Activated CD4-positive, CD25-positive, alpha-beta regulatory T cell treated with anti-CD3 and anti-CD28 coated beads, Interleukin-2, amount 50 U/mL, for 16 hours (primary cell): ENCODE data around the gene LRFN2.

Experiments used
- DNase-seq: peaks from one replicate; pipeline ENCODE4 v3.0.0-alpha.2; 2020; ENCODE audit warnings: low read depth, low spot score

The LRFN2 gene

DNA sequence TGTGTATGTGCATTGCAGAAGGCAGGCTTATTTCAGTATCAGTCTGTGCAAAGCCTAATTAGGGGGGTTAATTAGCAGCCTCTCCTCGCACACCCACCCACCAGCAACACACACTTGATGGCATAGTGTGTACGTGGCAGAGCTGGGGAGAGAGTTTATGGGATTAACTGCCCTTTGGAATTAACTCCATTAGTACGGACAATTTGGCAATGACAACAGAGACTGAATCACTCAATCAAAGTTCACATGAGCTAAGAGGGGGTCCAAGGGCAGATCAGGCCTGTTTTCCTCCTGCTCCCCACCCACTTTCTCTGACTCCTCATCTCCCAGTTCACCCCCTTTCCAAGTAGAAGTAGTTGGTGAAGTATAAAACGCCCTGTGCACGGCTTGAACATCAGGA is 69.5 kb downstream of the LRFN2 start:
- DNase-seq, result no peak

DNA sequence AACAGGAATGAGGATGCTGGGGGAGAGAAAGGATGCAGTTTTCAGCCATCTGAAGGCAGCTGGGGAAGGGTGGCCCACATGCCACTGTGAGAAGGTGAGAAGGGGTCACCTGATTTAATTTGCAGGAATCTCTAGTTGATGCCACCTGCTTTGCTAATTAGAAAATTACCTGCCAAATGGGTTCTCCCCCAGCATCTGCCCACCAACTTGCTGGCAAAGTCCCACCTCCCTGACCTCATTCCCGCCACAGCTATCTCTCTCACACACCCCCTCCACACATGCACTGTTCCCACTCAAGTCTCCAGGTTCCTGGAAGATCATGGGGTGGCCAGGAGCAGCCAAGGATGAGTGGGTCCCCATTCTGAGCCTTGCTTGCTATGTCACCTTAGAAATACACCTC is 70.7 kb downstream of the LRFN2 start:
- DNase-seq, result no peak

DNA sequence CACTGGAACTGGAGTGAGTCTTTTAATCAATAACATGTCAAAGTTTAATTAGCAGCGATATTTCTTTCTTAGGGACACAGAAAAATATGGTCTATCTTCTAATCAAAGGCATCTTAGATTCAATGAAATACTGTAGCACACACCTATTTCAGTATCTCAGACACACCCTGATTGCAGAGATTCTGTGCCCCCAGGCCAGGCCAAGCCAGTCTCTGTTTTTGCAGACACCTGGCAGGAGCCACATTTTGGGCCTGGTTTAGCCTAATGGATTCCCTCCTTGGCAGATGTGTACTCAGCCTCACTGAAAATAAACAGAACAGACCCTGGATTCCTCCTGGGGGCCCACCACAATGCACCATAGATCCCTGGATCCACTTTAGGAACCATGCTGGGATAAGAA is 74.8 kb downstream of the LRFN2 start:
- no peak for DNase-seq

DNA sequence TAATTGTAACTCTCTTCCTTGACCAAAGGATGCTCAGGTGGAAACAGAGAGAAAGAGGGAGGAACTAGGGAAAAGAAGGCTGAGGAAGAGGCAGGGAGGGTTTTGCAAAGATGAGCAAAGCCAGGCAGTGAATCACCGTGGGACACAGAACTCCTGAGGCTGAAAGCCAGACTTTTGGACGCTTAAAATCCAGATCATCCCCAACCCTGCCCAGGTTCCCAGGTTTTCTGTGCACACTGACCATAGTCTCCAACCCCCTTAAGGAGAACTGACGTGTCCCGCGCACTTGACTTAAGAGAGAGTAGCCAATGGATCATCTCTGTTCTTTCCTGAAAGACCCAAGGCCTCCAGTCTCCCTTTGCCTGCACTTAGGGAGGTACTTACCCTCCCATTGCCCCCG is 75.3 kb downstream of the LRFN2 start:
- DNase-seq, result no peak

DNA sequence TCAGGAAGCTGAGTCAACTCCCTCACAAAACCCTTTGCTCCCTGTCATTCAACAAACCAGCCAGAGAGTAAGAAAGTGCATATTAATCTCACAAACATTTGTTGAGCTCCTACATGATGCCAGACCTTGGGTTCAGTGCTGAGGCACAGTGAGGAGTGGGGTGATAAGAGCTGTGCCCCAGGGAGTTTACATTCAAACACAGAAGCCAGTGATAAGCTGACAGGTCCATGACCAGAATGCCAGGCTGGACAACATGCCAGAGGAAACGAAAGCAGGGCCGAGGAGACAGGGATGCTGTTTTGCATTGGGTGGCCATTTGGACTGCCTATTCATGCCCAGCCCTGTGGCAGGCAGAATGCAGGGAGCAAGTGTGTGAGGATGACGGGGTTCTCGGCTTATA is 76.7 kb downstream of the LRFN2 start:
- no peak for DNase-seq

DNA sequence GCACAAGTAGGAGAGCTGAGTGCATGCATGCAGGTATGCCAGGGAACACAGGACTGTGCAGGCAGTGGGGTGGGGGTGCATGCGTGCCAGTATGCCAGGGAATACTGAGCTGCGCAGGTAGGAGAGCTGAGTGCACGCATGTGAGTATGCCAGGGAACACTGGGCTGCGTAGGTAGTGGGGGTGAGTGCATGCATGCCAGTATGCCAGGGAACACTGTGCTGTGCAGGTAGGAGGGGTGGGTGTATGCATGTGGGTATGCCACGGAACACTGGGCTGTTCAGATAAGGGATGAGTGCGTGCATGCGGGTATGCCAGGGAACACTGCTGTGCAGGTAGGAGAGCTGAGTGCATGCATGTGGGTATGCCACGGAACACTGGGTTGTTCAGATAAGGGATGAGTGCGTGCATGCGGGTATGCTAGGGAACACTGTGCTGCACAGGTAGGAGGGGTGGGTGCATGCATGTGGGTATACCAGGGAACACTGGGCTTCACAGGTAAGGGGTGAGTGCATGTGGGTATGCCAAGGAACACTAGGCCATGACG is 77.4 kb downstream of the LRFN2 start:
- DNase-seq, result no peak

DNA sequence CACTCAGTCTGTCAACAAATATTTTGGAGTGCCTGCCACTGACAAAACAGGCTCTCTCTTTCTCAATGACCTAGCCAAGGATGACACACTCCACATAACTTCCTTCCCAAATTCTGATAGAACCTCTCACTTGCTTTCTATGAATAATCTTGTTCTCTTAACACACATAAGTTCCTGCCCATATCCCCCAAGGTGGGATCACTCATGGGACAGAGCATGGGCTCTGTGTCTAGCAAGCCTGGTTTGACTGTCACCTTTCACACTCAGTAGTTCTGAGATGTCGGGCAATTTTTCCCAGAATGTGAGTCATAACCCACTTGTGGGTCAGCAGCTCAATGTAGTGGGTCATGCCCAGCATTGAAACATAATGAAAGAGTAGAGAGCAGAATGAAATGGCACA is 78.1 kb downstream of the LRFN2 start:
- DNase-seq, result no peak

DNA sequence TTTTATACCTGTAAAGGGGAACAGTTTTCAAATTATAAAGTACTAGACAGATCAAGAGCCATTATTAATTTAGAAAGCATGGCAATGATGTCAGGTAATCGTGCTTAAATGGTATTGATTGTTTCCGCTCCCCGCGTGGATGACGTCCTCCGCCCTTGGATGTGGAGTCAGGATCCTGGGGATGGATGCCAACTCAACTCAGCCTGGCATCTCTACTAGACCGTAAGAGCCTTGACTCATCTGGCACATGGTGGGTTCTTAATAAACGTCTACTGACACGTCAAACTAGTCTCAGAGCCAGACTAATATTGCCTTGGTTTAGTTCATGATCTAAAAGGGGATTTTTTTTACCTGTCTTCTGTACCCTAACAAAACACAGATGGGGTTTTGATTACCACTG is 80.2 kb downstream of the LRFN2 start:
- DNase-seq, result no peak

DNA sequence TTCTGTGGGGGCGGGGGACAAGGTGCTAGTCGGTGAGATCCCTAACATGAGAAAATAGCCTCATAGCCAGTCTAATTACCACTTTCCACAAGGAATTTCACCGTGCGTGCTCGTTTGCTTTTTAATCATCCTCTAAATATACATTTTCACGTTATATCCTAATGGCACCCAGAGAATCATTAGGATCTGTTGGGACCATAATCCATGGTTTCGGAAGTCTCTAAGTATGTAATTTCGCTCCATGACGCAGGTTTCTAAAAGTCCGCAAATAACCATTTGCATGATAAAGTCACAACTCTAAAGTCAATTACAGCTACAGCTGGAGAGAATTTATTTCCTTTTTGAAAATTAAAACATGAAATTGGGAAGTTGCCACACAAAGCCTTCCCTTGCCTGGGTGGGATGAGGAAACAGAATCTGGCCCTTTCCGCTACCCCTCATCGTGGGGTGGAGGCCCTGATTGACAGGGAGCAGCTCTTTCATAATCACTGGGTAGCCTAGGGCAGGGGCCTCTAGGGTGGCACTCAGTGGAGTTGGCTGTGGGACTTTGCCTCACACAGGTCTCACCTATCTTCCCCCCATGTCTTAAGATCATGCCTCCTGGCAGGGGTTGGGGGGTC is 81.9 kb downstream of the LRFN2 start:
- no peak for DNase-seq

DNA sequence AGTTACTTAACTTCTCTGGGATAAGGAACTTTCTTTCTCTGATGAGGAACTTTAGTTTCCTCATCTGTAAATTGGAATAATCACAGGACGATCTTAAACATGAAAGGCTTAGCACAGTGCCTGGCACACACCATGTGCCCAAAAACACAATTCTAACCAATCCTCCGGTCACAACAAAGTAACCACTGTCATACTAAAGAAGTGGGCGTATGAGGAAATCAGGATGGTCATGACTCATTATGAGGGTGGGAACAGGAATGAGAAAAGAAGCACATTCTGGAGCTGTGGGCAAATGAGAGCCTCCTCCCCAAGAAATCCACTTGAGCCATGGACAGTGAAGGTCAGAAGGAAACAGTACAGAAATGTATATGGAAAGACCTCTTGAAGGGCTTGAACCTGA is 82.9 kb downstream of the LRFN2 start:
- DNase-seq, result no peak

DNA sequence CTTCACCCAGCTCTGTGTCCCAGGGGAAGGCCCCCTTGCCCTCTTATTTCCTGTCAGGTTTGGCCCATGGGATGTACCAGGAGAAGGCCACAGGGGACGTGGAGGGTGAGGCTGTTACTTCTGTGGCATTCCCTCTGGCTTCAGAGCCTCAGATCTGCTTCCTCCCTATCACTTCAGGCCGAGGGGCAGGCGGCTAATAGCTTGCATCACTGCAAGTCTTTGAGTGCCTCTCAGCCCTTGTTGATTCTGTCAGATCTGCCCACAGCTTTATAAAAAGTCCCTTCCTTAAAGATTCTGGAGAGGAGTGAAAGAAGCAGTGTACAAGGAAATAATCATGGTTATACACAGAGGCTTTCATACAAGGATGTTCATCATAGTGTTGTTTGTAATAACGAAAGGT is 86.9 kb downstream of the LRFN2 start:
- no peak for DNase-seq

DNA sequence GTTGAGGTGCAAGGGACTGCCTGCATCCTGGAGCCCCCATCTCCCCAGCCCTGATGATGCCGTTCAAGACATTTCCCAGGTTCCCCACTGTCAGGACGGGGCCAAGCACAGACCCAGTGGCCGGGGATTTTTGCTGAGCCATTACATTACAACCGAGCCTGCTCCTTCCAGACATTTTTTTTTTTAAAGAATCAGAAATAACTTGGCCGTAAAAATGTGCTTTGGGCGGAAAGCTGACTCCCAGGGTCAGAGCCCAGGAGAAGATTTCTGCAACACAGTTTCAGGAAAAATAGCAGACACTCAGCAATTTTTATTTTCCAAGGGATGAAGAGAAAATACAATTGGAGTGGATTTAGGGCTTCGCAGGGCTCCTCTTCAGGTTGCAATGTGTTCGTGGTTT is 87.9 kb downstream of the LRFN2 start:
- DNase-seq, result no peak

DNA sequence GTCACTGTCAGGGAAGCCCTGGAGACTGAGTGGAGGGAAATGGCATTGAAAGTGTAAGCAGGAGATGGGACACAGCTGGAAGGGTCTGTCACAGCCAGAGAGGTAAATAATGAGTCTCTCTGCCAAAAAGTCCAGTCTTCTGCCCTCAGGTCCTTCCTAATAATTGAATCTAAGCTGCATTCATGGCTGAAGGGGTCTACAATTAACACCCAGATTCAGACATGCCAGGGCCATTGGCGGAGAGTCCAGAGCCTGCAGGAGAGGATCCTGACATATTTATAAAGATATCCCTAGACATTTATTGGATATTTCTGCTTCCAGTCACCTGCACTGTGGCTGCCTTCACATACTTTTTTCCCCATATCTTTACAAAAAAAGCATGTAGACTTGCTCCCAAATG is 89.0 kb downstream of the LRFN2 start:
- DNase-seq, result no peak

DNA sequence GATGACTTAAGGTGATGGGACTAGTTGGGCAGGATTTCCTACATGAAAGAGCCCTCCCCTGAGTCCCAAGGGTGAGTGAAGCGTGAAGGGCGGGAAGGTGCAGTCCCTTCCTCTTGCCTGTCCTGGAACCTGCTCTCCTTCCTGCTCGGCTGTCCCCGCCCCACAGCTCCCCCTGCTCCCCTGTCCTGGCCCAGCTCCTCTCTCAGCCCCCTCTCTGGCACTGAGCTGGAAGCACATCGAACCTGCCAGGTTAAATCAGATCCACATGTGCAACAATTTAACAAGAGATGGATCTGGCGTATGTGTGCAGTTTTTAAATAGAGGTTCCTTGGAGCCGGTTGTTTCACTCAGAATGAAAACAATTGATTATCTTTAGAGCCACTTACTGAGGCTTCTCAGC is 95.0 kb downstream of the LRFN2 start:
- no peak for DNase-seq

DNA sequence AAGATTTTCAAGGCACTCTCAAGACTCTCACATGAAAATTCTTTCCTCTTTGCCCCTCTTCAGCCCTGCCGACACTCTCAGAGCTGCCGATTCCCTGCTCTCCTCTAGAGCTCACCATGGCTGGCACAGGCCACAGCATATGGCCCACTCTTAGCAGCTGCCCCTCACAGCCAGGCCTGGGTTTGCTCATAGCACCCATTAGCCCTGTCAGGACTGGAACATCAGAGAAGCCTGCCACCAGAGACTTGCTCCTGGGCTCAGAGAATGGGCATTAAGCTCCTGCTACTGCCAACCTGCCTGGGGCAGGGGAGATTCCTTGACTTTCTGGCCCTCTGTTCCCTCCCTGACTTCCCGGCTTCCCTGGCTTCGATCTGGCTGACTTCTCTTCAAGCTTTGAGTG is 96.7 kb downstream of the LRFN2 start:
- no peak for DNase-seq

DNA sequence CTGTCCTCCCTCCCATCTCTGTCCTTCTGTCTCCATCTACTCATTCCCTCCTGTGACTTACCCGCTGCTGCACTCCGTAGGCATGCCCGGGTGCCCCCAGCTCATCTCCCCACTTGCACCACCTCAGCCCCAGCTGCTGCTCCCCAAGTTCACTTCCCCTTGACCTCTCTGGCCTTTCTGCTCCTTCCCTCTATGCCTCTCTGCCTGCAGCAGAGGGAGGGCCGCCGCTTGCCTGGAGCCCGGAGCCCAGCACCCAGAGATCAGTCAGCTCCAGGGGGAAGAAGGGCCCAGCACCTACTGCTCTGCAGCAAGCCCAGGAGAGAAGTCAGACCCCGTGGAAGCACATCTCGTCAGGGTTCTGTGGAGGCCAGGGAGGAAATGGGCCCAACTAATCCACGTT is 97.4 kb downstream of the LRFN2 start:
- DNase-seq, result no peak

DNA sequence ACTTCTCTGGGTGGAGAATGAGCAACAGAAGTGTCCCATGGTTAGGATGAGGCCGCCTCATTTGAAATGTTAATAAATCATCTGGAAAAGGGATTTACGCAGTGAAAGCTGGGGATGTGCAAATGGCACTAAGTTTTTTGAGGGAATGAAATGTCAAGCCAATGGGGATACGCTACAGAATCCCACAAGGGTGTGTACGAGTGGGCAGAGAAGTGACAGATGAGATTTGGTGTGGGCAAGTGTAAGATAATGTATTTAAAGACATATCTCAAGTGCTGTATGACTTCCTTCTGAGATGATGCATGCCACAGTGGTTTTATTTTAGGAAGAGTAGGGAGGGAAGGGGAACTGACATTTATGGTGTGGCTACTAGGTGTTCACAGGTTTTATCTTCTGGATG is 100.6 kb downstream of the LRFN2 start:
- no peak for DNase-seq

DNA sequence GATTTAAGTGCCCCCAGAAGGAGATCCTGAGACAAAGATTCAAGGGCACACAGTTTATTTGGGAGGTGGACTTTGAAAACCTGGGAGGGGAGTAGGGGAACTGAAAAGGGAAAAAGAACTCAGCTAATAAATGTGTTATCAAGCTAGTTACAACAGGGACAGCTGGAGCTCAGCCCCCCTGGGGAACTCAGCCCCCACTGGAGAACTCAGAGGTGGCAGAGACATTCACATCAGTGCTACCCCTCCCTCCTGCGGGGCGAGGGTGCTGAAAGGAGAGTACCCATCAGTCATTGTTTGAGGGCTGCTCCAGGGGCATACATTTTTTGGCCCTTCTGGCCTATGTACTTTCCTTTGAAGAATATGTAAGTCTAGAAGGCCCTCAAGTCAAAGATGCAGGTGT is 101.4 kb downstream of the LRFN2 start:
- no peak for DNase-seq

DNA sequence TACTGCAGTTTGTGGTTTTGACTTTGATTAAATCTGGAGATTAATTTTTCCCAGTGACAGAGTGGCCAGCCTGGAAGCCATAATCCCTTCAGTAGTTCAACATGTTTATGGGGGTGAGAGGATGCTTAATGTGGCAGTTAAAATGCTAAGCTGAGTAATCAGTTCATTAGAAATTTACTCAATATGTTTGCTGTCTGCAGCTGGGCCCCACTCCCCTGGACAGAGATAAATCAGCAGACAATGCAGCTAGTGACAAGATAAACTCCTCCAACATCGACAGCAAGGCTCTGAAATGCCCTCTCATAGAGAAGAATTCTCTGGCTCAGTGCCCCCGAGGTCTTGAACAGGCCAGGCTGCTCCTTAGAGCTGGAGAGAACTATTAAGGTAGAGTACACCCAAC is 101.9 kb downstream of the LRFN2 start:
- DNase-seq, result no peak

DNA sequence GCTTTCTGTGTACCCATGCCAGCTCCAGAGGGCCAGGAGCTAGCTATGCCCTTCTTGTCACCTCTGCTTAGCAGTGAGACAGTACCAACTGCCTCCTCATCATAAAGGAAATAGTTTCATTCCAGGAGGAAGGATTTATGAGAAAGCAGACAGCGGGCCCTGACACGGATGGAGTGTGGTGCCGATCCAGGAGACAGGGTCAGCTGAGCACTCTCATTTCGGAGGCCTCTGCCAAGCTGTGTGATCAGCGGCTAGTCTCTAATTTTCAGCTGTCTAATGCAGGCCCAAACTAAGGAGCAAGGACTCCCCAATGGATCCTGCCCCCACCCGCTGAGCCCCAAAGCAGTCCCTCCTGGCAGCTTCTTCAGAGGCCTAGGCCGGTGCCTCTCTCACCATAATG is 103.1 kb downstream of the LRFN2 start:
- DNase-seq, result no peak

DNA sequence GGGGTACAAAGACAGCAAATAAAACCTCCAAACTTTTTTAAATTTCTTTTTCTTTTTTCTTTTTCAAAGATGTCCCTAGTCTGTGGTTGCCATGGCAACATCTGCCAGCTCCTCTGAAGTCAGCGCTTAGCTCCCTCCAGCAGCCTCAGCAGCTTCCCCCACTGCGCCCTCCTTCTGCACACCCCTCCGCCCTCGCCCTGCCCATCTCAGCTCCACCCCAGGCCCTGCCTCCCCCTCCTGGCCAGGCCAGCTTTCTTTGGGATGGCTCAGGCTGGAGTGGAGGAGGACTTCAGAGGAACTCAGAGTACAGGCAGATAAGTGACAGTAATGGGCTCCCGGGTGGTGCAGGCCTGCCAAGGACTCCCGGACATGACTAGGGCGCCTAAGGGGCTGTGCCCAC is 104.6 kb downstream of the LRFN2 start:
- DNase-seq, result no peak

DNA sequence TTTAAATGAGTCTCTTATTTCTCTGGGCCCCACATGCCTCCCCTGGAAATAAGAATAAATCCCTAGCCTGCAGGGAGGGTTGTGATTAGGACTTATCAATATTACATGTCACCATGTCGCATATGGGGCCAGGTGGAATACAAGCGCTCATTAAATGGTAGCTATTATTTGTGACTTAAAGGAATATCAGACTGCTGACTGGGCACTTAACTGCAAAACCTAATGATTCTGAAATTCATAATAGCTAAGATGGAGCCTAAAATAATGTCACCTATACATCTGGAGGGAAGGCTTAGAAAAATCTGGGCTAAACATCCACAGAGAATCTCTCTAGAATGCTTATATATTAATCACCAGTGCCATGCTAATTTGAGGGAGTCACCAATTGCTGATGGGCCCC is 106.5 kb downstream of the LRFN2 start:
- no peak for DNase-seq

DNA sequence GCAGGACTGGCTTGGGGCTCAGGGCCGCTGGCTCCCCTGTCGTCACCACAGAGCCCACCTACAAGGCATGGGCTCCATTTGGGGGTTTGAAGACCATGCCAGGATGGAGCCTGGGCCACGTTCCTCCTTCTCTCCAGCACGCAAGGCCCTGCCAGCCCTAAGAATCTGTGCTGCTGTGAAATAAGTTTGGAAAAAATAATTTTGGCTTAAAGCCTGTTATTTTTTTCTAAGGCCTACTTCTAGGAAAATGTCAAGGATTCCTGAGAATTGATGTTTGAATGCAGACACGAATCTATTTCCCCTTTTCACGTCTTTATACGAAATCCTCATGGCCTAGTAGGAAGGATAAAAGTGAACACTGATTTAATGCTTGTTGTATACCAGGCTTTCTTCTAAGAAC is 107.5 kb downstream of the LRFN2 start:
- no peak for DNase-seq
